GM11168 (cell line): ENCODE data around the gene PPBP.

ENCODE experiments used
- in situ Hi-C: fragments of 300-500 bp; cut with MboI; formaldehyde crosslinking; loops from one replicate; pipeline ENCODE4 v1.12.0; 2022; ENCODE audit warnings: low sequenced_read_pairs; ENCODE audit not compliant: unreplicated experiment

The PPBP gene

GRCh38 chr4:73988061-73988460 lies at the start of gene PPBP:
PPBP (minus strand) TSS chr4:73988190; CDS start chr4:73988103, 87 bp downstream.
- in situ Hi-C loops: no loop called here

GRCh38 chr4:74037076-74037955 lies 49.3 kb upstream of the PPBP start:
- in situ Hi-C loops: no loop called here

GRCh38 chr4:74033739-74034138 lies 45.7 kb upstream of the PPBP start:
- in situ Hi-C loops: no loop called here

GRCh38 chr4:74032064-74032463 lies 44.1 kb upstream of the PPBP start:
- in situ Hi-C loops: no loop called here

GRCh38 chr4:74031576-74031975 lies 43.6 kb upstream of the PPBP start:
- in situ Hi-C loops: no loop called here

- in situ Hi-C loops: no loop called here
These were observed 42.3 kb upstream of the PPBP start for GRCh38 chr4:74030285-74030684.

- in situ Hi-C loops: no loop called here
These were observed 40.5 kb upstream of the PPBP start for GRCh38 chr4:74028504-74028903.

GRCh38 chr4:74023709-74024108 lies 35.7 kb upstream of the PPBP start:
- in situ Hi-C loops: no loop called here

GRCh38 chr4:74021601-74022000 lies 33.6 kb upstream of the PPBP start:
- in situ Hi-C loops: no loop called here

- in situ Hi-C loops: no loop called here
These were observed 30.8 kb upstream of the PPBP start for GRCh38 chr4:74018771-74019170.

- in situ Hi-C loops: no loop called here
These were observed 30.1 kb upstream of the PPBP start for GRCh38 chr4:74018116-74018515.

- in situ Hi-C loops: no loop called here
These were observed 28.1 kb upstream of the PPBP start for GRCh38 chr4:74016068-74016467.

GRCh38 chr4:74015126-74015780 lies 27.3 kb upstream of the PPBP start:
- in situ Hi-C loops: no loop called here

GRCh38 chr4:74014332-74014731 lies 26.3 kb upstream of the PPBP start:
- in situ Hi-C loops: no loop called here

GRCh38 chr4:74013264-74013663 lies 25.3 kb upstream of the PPBP start:
- in situ Hi-C loops: no loop called here

- in situ Hi-C loops: no loop called here
These were observed 24.1 kb upstream of the PPBP start for GRCh38 chr4:74012130-74012529.

GRCh38 chr4:74009307-74009706 lies 21.3 kb upstream of the PPBP start:
- in situ Hi-C loops: no loop called here

- in situ Hi-C loops: no loop called here
These were observed 18.1 kb upstream of the PPBP start for GRCh38 chr4:74006009-74006476.

GRCh38 chr4:74005528-74005927 lies 17.5 kb upstream of the PPBP start:
- in situ Hi-C loops: no loop called here

GRCh38 chr4:74004668-74005067 lies 16.7 kb upstream of the PPBP start:
- in situ Hi-C loops: no loop called here

- in situ Hi-C loops: no loop called here
These were observed 12.3 kb upstream of the PPBP start for GRCh38 chr4:74000301-74000700.
